DMS53 treated with DMSO at 0.1 percent for 48 hours (cell line): ENCODE measurements around the gene FAM181A.

Source experiments
- DNase-seq: peaks from one replicate; lab custom pipeline; 2025; ENCODE audit not compliant: unreplicated experiment; lab: John Stamatoyannopoulos, UW

The FAM181A gene

GRCh38 chr14:93926873-93927799 lies at the start of gene FAM181A:
TSS of gene FAM181A (plus strand) at chr14:93927344. CDS start at chr14:93928286, 942 bp downstream.
- DNase-seq = no peak

GRCh38 chr14:93878212-93878611 lies 48.9 kb upstream of the FAM181A start:
- DNase-seq = no peak

- DNase-seq = no peak
Observed at GRCh38 chr14:93878871-93879270, 48.3 kb upstream of the FAM181A start.

- DNase-seq = no peak
Observed at GRCh38 chr14:93879362-93879983, 47.7 kb upstream of the FAM181A start.

- no peak for DNase-seq
Observed at GRCh38 chr14:93880021-93880820, 46.9 kb upstream of the FAM181A start.

- DNase-seq = no peak
Observed at GRCh38 chr14:93884950-93885349, 42.2 kb upstream of the FAM181A start.

GRCh38 chr14:93888995-93889394 lies 38.1 kb upstream of the FAM181A start:
- DNase-seq = no peak

GRCh38 chr14:93889739-93890483 lies 37.2 kb upstream of the FAM181A start:
- DNase-seq = no peak

- DNase-seq = no peak
Observed at GRCh38 chr14:93891756-93892504, 35.2 kb upstream of the FAM181A start.

- DNase-seq = no peak
Observed at GRCh38 chr14:93892505-93892839, 34.7 kb upstream of the FAM181A start.

- DNase-seq = no peak
Observed at GRCh38 chr14:93892923-93893558, 34.1 kb upstream of the FAM181A start.

- no peak for DNase-seq
Observed at GRCh38 chr14:93893661-93894261, 33.4 kb upstream of the FAM181A start.

GRCh38 chr14:93895023-93895604 lies 32.0 kb upstream of the FAM181A start:
- DNase-seq = no peak

- no peak for DNase-seq
Observed at GRCh38 chr14:93897476-93897845, 29.7 kb upstream of the FAM181A start.

GRCh38 chr14:93898081-93898611 lies 29.0 kb upstream of the FAM181A start:
- DNase-seq = no peak

GRCh38 chr14:93898731-93899130 lies 28.4 kb upstream of the FAM181A start:
- DNase-seq = no peak

GRCh38 chr14:93901813-93902212 lies 25.3 kb upstream of the FAM181A start:
- DNase-seq = no peak

- no peak for DNase-seq
Observed at GRCh38 chr14:93902619-93903307, 24.4 kb upstream of the FAM181A start.
